Mucosa of descending colon (tissue), 3 donors: ENCODE measurements around the gene RPTOR. TPM values are rescaled to one million over a fixed set of nuclear protein-coding genes. Genes with fewer than 3 reads are reported as not detected.

Experiments used
- ATAC-seq: fragments of 200-7000 bp; cut with Tn5 transposase; one replicate; pipeline ENCODE4 v1.9.1; 2020; ENCODE audit warnings: mild to moderate bottlenecking, moderate library complexity
- DNase-seq, 3 donors: peaks; one replicate each; pipeline ENCODE4 v3.0.0-alpha.2; 2020
- H3K36me3 ChIP-seq: fragments of 200-600 bp; one replicate; pipeline ENCODE4 v1.8.0; 2021; ENCODE audit warnings: low read depth, mild to moderate bottlenecking
- H3K4me1 ChIP-seq: fragments of 200-600 bp; one replicate; pipeline ENCODE4 v1.8.0; 2021; ENCODE audit warnings: low read depth, mild to moderate bottlenecking
- H3K4me3 ChIP-seq: fragments of 200-600 bp; one replicate; pipeline ENCODE4 v1.8.0; 2021; ENCODE audit warnings: mild to moderate bottlenecking
- H3K9me3 ChIP-seq: fragments of 200-600 bp; one replicate; pipeline ENCODE4 v1.8.0; 2021; ENCODE audit warnings: mild to moderate bottlenecking
- CTCF ChIP-seq: fragments of 200-600 bp; IDR thresholded peaks from one replicate; pipeline ENCODE4 v1.8.0; 2022; ENCODE audit warnings: antibody characterized with exemption, mild to moderate bottlenecking
- intact Hi-C, 2 donors: fragments of 100-400 bp; cut with DNase I in 1 of 2; cut with micrococcal nuclease in 1 of 2; formaldehyde crosslinking; loops; one replicate each; pipeline versions ENCODE4 v1.11.0 to v1.11.1; 2022; cut with DNase I, micrococcal nuclease
- total RNA-seq, 3 donors: library from RNA; stranded (reverse); fragmentation: NEBNext Ultra II Directional in 2 of 3; extraction: Animal tissue kit (Norgen Biotek cat#: 25700) in 2 of 3; gene quantifications; one replicate each; pipeline versions ENCODE4 v1.2.1 to v1.2.4, GENCODE V29; 2021 to 2023
- donor health status: DM: no; HTN: no; CAD: no; lungs with moderate emphysema.
- donor health status: DM: no; HTN: no; CAD: no.
- donor health status: DM: no; HTN: yes; CAD: no.

The RPTOR gene
- total RNA-seq, 3 donors from 2014 or later: 30.5 to 44.4 (median 37.2) TPM

GRCh38 chr17:80936723-80937122 lies 392.1 kb downstream of the RPTOR start:
- no peak for TF ChIP-seq CTCF
- no peaks in the 10 kb centered on the region for H3K9me3 ChIP-seq
- no peak for ATAC-seq
- intact Hi-C loops: no loop called here
- H3K36me3 ChIP-seq: no peaks in the 10 kb centered on the region
- DNase-seq: no peak
- H3K4me3 ChIP-seq: no peak overlapping the region
- no peaks in the 10 kb centered on the region for H3K4me1 ChIP-seq

GRCh38 chr17:80937462-80938381 lies 393.1 kb downstream of the RPTOR start:
- TF ChIP-seq CTCF: no peak
- Histone ChIP-seq H3K4me1 (peaks cover 4% of the 10 kb centered on the region), H3K9me3 (no peaks in the 10 kb centered on the region), H3K4me3 (no peak overlapping the region), H3K36me3 (no peaks in the 10 kb centered on the region)
- intact Hi-C loops: no loop called here
- ATAC-seq: no peak
- no peak for DNase-seq

GRCh38 chr17:80938556-80938955 lies 393.9 kb downstream of the RPTOR start:
- no peaks in the 10 kb centered on the region for H3K36me3 ChIP-seq
- peak in 1 of 3 donors; percentile 24 for DNase-seq
- peaks cover 6% of the 10 kb centered on the region for H3K4me1 ChIP-seq
- no peak for ATAC-seq
- no peak for TF ChIP-seq CTCF
- no peak overlapping the region for H3K4me3 ChIP-seq
- no peaks in the 10 kb centered on the region for H3K9me3 ChIP-seq
- intact Hi-C loops: no loop called here

- no peak for ATAC-seq
- Histone ChIP-seq H3K4me3 (no peak overlapping the region), H3K4me1 (peaks cover 6% of the 10 kb centered on the region), H3K36me3 (no peaks in the 10 kb centered on the region), H3K9me3 (no peaks in the 10 kb centered on the region)
- TF ChIP-seq CTCF: no peak
- DNase-seq: no peak
- intact Hi-C loops: no loop called here
Observed at GRCh38 chr17:80939151-80940145, 394.8 kb downstream of the RPTOR start.

GRCh38 chr17:80940171-80941123 lies 395.8 kb downstream of the RPTOR start:
- H3K36me3 ChIP-seq: no peaks in the 10 kb centered on the region
- no peaks in the 10 kb centered on the region for H3K9me3 ChIP-seq
- ATAC-seq (no peak), DNase-seq (no peak)
- intact Hi-C loops: no loop called here
- TF ChIP-seq CTCF: no peak
- peaks cover 6% of the 10 kb centered on the region for H3K4me1 ChIP-seq
- no peak overlapping the region for H3K4me3 ChIP-seq
